ENCODE measurements around the gene APBA1. TPM values are rescaled to one million over a fixed set of nuclear protein-coding genes. Genes with fewer than 3 reads are reported as not detected.

The APBA1 gene
- 2.1 and 3.4 TPM in 2 replicates for total RNA-seq (ENCODE audit: low replicate concordance)

- peak within 1 kb of the TSS; percentile 100 for H2AFZ ChIP-seq (replicated peaks)
- peak; percentile 84 for DNase-seq (ENCODE audit: low spot score)
- H3K9me3 ChIP-seq (ENCODE audit: low read depth) = no peaks in the 10 kb centered on the region
- no peak within 1 kb of the TSS for H3K9ac ChIP-seq
- H3K4me2 ChIP-seq = peak within 1 kb of the TSS; percentile 96
- Mint-ChIP-seq H3K4me3 (peak within 1 kb of the TSS; percentile 84), H3K36me3 (no peaks in the 10 kb centered on the region), H3K27ac (peak within 1 kb of the TSS; percentile 9), H3K27me3 (ENCODE audit: insufficient read depth, low read depth) (peaks cover 16% of the 10 kb centered on the region), H3K4me1 (peaks cover 19% of the 10 kb centered on the region), H3K9me3 (no peaks in the 10 kb centered on the region)
- peaks cover 18% of the 10 kb centered on the region for H3K4me1 ChIP-seq
- H3K36me3 ChIP-seq = no peaks in the 10 kb centered on the region
- H3K4me3 ChIP-seq = peak within 1 kb of the TSS; percentile 83
- no peaks in the 10 kb centered on the region for H4K20me1 ChIP-seq (ENCODE audit: low read depth)
- H3F3A ChIP-seq (ENCODE audit: low read depth) = peaks cover 46% of the 10 kb centered on the region
- TF ChIP-seq CTCF (IDR thresholded peaks at IDR 0.05) (peak; percentile 15), EZH2phosphoT487 (IDR thresholded peaks at IDR 0.05) (no peak), EZH2 (IDR thresholded peaks at IDR 0.05) (no peak)
- H3K79me2 ChIP-seq (ENCODE audit: low read depth) = no peaks in the 10 kb centered on the region
- H3K27ac ChIP-seq = no peak within 1 kb of the TSS
- peaks cover 28% of the 10 kb centered on the region for H3K27me3 ChIP-seq
Observed at GRCh38 chr9:69671879-69672595, at the start of gene APBA1. Gene APBA1 (minus strand): TSS chr9:69672371.

- peaks cover 62% of the 10 kb centered on the region for H3K36me3 Mint-ChIP-seq
Observed at GRCh38 chr9:69719983-69720382, 47.8 kb upstream of the APBA1 start.

GRCh38 chr9:69719367-69719766, 47.2 kb upstream of the APBA1 start:
- no peak overlapping the region for H3K27ac ChIP-seq

More at GRCh38 chr9:69719983-69720382, 47.8 kb upstream of the APBA1 start:
- Histone ChIP-seq H3K9me3 (ENCODE audit: low read depth) (no peaks in the 10 kb centered on the region), H3K4me1 (no peaks in the 10 kb centered on the region), H3K36me3 (no peaks in the 10 kb centered on the region), H3K79me2 (ENCODE audit: low read depth) (no peaks in the 10 kb centered on the region), H3K27ac (no peak overlapping the region), H3K4me2 (no peak overlapping the region), H2AFZ (replicated peaks) (no peak overlapping the region), H4K20me1 (ENCODE audit: low read depth) (no peaks in the 10 kb centered on the region), H3K9ac (no peak overlapping the region), H3K27me3 (no peaks in the 10 kb centered on the region), H3K4me3 (no peak overlapping the region), H3F3A (ENCODE audit: low read depth) (no peaks in the 10 kb centered on the region)
- Mint-ChIP-seq H3K4me3 (no peak overlapping the region), H3K4me1 (no peaks in the 10 kb centered on the region), H3K27ac (no peak overlapping the region), H3K9me3 (peaks cover 16% of the 10 kb centered on the region), H3K27me3 (ENCODE audit: insufficient read depth, low read depth) (no peaks in the 10 kb centered on the region)
- no peak for DNase-seq (ENCODE audit: low spot score)
- TF ChIP-seq EZH2phosphoT487 (IDR thresholded peaks at IDR 0.05) (no peak), CTCF (IDR thresholded peaks at IDR 0.05) (no peak), EZH2 (IDR thresholded peaks at IDR 0.05) (no peak)

More at GRCh38 chr9:69719367-69719766, 47.2 kb upstream of the APBA1 start:
- H3K4me2 ChIP-seq = no peak overlapping the region
- Mint-ChIP-seq H3K4me1 (no peaks in the 10 kb centered on the region), H3K36me3 (peaks cover 57% of the 10 kb centered on the region), H3K27ac (no peak overlapping the region), H3K9me3 (peaks cover 16% of the 10 kb centered on the region), H3K27me3 (ENCODE audit: insufficient read depth, low read depth) (no peaks in the 10 kb centered on the region), H3K4me3 (no peak overlapping the region)
- peaks cover 5% of the 10 kb centered on the region for H3K36me3 ChIP-seq
- no peaks in the 10 kb centered on the region for H3F3A ChIP-seq (ENCODE audit: low read depth)
- no peaks in the 10 kb centered on the region for H3K9me3 ChIP-seq (ENCODE audit: low read depth)
- DNase-seq (ENCODE audit: low spot score) = no peak
- no peak for TF ChIP-seq EZH2 (IDR thresholded peaks at IDR 0.05)
- no peak for TF ChIP-seq CTCF (IDR thresholded peaks at IDR 0.05)
- TF ChIP-seq EZH2phosphoT487 (IDR thresholded peaks at IDR 0.05) = no peak
- H3K27me3 ChIP-seq = no peaks in the 10 kb centered on the region
- no peaks in the 10 kb centered on the region for H3K79me2 ChIP-seq (ENCODE audit: low read depth)
- H3K9ac ChIP-seq = no peak overlapping the region
- no peak overlapping the region for H3K4me3 ChIP-seq
- no peaks in the 10 kb centered on the region for H4K20me1 ChIP-seq (ENCODE audit: low read depth)
- no peak overlapping the region for H2AFZ ChIP-seq (replicated peaks)
- H3K4me1 ChIP-seq = no peaks in the 10 kb centered on the region

Data from neural progenitor cell (in vitro differentiated cells).